Nephron progenitor cell (in vitro differentiated cells): ENCODE data around the gene TAS2R1.
"Not testable (repeated sequence)": the region's sequence is repeated elsewhere in the genome, so short reads cannot be mapped to it uniquely, and the experiment has no call there.

ENCODE experiments used
- DNase-seq: peaks from one replicate; pipeline ENCODE4 v3.0.0; 2021
- H3K27ac Mint-ChIP-seq: 2 replicates; pipeline ENCODE4 v1.8.0; 2021; ENCODE audit warnings: mild to moderate bottlenecking, moderate library complexity, mixed read lengths
- H3K27me3 Mint-ChIP-seq: 2 replicates; pipeline ENCODE4 v1.8.0; 2021; ENCODE audit warnings: mild to moderate bottlenecking, low read depth, mixed read lengths; ENCODE audit not compliant: poor library complexity
- H3K36me3 Mint-ChIP-seq: 2 replicates; pipeline ENCODE4 v1.8.0; 2021; ENCODE audit warnings: low read depth, mixed read lengths
- H3K4me1 Mint-ChIP-seq: 2 replicates; pipeline ENCODE4 v1.8.0; 2021; ENCODE audit warnings: mixed read lengths
- H3K4me3 Mint-ChIP-seq: 2 replicates; pipeline ENCODE4 v1.8.0; 2021; ENCODE audit warnings: mild to moderate bottlenecking, moderate library complexity, mixed read lengths
- H3K9me3 Mint-ChIP-seq: 2 replicates; pipeline ENCODE4 v1.8.0; 2021; ENCODE audit warnings: mild to moderate bottlenecking, moderate library complexity, mixed read lengths
- TF ChIP-seq, protein P1 (sequence below): fragments of 200-600 bp; sonication (generic); IDR thresholded peaks from 2 replicates; pipeline ENCODE4 v1.5.0; 2021; ENCODE audit warnings: antibody characterized with exemption

The TAS2R1 gene

DNA sequence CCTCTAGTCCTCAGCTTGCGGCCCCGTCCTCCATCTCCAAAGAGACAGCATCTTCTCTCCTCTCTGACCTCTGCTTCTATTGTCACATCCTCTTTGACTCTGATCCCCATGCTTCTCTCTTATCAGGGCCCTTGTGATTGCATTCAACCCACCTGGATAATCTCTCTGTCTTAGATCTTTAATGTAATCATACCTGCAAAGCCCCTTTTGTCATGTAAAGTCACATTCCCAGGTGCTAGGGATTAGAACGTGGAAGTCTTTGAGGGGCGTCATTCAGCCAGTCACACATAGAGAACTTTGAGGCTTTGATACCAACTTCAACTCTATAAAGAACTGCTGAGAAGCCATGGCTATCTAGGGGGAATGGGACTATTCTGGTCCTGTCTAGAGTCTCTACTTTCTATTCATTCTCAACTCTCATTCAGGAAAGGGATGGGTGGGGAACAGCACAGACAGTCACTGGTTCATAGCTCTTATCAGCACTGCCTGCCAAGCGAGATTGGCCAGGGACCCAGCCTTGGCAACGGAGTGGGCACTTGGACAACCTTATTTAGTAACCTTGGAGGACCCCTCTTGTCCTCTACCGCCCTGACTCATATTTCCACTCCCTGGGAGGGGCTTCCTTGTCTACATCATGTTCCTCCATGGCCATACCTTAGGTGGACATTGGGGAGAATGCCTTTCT lies 29.0 kb downstream of the TAS2R1 start:
- Mint-ChIP-seq H3K9me3 (no peaks in the 10 kb centered on the region), H3K4me1 (peaks cover 15% of the 10 kb centered on the region)
- TF ChIP-seq, protein P1, sequence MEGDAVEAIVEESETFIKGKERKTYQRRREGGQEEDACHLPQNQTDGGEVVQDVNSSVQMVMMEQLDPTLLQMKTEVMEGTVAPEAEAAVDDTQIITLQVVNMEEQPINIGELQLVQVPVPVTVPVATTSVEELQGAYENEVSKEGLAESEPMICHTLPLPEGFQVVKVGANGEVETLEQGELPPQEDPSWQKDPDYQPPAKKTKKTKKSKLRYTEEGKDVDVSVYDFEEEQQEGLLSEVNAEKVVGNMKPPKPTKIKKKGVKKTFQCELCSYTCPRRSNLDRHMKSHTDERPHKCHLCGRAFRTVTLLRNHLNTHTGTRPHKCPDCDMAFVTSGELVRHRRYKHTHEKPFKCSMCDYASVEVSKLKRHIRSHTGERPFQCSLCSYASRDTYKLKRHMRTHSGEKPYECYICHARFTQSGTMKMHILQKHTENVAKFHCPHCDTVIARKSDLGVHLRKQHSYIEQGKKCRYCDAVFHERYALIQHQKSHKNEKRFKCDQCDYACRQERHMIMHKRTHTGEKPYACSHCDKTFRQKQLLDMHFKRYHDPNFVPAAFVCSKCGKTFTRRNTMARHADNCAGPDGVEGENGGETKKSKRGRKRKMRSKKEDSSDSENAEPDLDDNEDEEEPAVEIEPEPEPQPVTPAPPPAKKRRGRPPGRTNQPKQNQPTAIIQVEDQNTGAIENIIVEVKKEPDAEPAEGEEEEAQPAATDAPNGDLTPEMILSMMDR, result no peak

DNA sequence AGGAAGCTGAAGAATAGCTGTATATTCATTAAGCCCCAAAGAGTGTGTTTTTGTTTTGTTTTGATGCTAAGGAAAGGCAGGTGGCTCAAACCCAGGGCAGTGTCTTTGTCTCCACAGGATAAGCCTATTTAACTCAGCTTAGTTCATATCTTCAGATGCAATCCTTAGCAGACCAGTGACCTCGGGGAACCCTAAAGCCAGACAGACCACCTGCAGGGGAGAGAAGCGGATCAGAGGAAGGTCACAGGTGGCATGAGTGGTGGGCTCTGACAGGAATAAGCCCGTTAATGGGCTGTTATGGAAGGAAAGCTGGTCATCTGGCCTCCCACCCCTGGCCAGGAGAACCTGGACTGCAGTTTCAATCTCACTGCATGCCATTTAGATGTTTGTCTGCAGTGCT lies 30.8 kb downstream of the TAS2R1 start:
- Mint-ChIP-seq H3K9me3 (no peaks in the 10 kb centered on the region), H3K4me3 (no peak overlapping the region), H3K36me3 (no peaks in the 10 kb centered on the region), H3K4me1 (peaks cover 19% of the 10 kb centered on the region), H3K27me3 (peaks cover 4% of the 10 kb centered on the region), H3K27ac (no peak overlapping the region)
- DNase-seq, result no peak
- TF ChIP-seq, protein P1, result no peak

More for the DNA sequence above, 29.0 kb downstream of the TAS2R1 start:
- H3K4me3 Mint-ChIP-seq, result no peak overlapping the region
- H3K36me3 Mint-ChIP-seq, result no peaks in the 10 kb centered on the region
- DNase-seq, result no peak
- H3K27me3 Mint-ChIP-seq, result peaks cover 5% of the 10 kb centered on the region
- no peak overlapping the region for H3K27ac Mint-ChIP-seq

DNA sequence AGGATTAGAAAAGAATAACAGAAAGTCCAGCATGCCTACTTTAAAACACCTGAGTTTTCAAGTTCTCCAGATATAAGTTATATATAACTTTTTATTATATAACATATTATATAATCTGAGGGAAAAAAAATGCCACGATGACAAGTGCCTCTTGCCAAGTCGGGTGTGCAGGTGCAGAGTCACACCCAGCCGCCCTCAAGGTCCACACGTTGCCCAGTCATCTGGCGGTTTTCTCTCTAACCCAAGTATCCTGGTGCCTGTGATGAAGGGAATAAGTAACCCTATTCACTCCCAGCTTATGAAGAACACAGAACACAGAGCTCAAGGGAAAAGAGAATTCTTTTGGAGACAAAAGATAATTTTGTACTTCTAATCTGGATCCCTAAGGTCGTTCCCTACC lies 31.8 kb downstream of the TAS2R1 start:
- not testable (repeated sequence) for H3K27me3 Mint-ChIP-seq, DNase-seq, H3K27ac Mint-ChIP-seq

DNA sequence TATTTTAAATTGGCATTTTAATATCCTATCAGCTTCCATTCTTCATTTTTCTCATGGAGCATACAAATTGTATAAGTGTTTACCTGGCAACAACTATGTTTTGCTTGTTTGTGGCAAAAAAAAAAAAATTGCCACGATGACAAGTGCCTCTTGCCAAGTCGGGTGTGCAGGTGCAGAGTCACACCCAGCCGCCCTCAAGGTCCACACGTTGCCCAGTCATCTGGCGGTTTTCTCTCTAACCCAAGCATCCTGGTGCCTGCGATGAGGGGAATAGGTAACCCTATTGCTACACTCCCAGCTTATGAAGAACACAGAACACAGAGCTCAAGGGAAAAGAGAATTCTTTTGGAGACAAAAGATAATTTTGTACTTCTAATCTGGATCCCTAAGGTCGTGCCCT lies 32.8 kb downstream of the TAS2R1 start:
- not testable (repeated sequence) for H3K9me3 Mint-ChIP-seq, H3K27me3 Mint-ChIP-seq, DNase-seq, H3K36me3 Mint-ChIP-seq, H3K4me3 Mint-ChIP-seq, H3K27ac Mint-ChIP-seq
- peaks cover 19% of the 10 kb centered on the region for H3K4me1 Mint-ChIP-seq

More for the DNA sequence above, 31.8 kb downstream of the TAS2R1 start:
- not testable (repeated sequence) for H3K9me3 Mint-ChIP-seq, H3K4me3 Mint-ChIP-seq, H3K36me3 Mint-ChIP-seq
- H3K4me1 Mint-ChIP-seq, result peaks cover 19% of the 10 kb centered on the region

DNA sequence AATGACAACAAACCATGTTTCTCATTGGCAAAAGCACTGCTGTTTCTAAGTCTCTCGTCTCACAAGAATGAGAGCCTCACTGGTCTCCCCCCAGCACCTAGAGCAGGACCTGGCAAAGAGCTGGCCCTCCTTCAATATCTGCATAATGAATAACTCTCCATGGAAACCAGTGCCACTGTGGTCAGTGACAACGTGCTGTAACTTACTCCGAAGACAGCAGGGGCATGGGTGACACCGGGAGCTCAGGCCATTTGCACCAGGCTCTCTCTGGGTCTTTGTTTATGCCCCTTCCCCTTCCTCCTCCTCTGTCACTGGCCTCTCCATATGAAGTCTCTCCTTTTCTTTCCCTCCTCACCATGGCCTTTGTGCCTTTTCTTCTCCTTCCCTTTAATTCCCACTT lies 33.3 kb downstream of the TAS2R1 start:
- Mint-ChIP-seq H3K27ac (no peak overlapping the region), H3K9me3 (no peaks in the 10 kb centered on the region), H3K36me3 (no peaks in the 10 kb centered on the region), H3K4me3 (peak overlapping the region; percentile 19), H3K4me1 (peaks cover 19% of the 10 kb centered on the region), H3K27me3 (peaks cover 7% of the 10 kb centered on the region)
- TF ChIP-seq, protein P1, result no peak
- no peak for DNase-seq

DNA sequence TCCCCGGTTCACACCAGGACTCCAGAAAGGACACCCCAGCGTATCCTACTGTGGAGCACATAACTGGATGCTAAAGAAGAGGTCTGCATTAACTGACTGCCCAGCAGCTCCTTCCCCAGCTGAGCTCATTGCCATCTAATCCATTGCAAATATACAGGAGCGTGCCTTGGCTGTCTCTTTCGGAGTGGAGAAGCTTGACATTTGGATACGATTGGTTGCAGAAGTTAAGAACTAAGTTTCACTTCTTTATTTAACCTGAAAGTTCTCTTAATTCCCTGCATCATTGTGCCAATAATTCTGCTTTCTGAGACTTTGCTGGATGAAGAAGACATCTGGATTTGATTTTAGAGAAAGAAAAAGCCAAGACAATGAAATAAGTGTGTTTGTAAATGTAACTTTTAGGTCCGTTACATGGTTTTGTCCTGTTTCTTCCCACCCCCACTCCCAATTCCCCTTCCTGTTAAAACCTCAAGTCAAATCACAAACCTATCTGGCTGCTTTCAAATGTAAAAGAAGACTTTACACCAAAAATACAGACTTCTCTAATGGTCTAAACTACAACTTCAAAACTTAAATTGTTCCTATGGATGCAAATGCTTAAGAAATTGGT lies 33.9 kb downstream of the TAS2R1 start:
- no peak for DNase-seq
- Mint-ChIP-seq H3K4me3 (no peak overlapping the region), H3K4me1 (peaks cover 19% of the 10 kb centered on the region)

More for the DNA sequence above, 33.9 kb downstream of the TAS2R1 start:
- TF ChIP-seq, protein P1, result no peak
- no peaks in the 10 kb centered on the region for H3K9me3 Mint-ChIP-seq
- H3K27me3 Mint-ChIP-seq, result peaks cover 8% of the 10 kb centered on the region
- H3K27ac Mint-ChIP-seq, result no peak overlapping the region
- H3K36me3 Mint-ChIP-seq, result no peaks in the 10 kb centered on the region
